GM18858 (cell line): ENCODE data around the gene GRM8.

Experiments used
- ATAC-seq: cut with Tn5 transposase; IDR thresholded peaks from one replicate; pipeline ENCODE4 v1.9.1; 2021; ENCODE audit not compliant: unreplicated experiment

The GRM8 gene

DNA sequence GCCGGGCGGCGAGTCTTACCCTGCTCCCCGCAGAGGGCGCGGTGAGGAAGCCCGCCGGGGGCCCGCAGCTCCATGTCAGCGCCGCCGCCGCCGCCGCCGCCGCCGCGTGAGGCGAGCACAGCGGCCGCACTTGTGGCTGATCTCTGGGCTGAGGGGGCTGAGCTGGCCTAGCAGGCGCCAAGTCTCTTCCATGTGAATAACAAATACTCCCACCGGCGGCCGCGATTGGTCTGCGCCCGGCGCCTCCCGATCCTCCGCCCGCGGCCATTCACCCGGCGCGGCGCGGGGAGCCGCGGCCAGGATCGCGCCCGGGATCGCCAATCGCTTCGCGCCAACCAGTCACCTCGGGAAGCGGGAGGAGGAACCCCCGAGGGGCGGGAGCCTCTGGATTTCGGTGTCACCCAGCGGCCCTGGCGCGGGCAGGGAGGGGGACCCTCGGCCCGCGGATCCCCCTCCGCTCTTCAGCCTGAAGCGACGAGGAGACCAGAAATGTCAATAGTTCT lies at the start of gene GRM8:
Gene GRM8, minus strand, starts transcription at position 164 of the 503 bp plus-strand sequence.
- ATAC-seq: no peak

DNA sequence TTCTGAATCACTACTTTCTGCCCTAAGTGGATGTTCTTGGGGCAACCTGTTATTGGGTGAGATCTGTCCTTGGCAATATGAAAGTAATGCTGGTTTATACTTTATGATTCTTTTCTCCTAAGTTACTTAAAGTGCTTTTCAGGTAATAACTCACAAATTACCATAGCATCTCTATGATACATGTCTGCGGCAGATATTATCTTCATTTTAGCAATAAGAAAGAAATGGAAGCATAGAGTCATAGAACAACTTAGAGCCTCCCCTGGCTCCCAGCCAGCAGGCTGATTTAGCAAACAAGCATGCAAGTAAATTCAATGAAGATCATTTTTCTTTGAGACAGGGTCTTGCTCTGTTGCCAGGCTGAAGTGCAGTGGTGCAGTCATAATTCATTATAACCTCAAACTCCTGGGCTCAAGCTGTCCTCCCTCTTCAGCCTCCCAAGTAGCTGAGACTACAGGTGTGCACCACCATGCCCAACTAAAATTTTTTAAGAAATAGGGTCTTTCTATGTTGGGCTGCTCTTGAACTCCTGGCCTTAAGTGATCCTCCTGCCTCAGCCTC lies 38.1 kb upstream of the GRM8 start:
- no peak for ATAC-seq

DNA sequence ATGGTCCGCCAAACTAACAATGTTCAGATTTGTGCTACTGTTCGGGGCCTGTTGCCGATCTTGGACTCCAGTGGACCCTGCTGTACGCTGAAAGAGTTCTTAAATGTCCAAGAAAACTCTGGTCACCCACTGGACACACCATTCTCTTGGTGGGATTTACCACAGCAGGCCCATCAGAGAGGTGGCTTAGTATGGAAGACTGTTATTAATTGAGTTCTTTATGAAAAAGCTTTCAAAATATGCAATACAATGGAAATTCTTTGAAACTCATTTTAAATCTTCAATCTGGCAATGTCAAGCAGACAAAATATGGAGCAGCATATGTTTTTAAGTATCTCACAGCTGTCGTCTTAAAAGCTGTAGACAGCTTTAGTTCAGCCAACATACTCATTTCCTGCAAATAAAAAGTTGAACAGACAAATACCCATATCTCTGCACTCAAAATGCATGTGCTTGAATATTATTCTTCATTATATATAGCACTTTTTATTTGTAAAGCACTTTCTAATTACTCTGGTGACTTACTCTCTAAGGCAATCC lies 37.4 kb upstream of the GRM8 start:
- ATAC-seq: no peak

DNA sequence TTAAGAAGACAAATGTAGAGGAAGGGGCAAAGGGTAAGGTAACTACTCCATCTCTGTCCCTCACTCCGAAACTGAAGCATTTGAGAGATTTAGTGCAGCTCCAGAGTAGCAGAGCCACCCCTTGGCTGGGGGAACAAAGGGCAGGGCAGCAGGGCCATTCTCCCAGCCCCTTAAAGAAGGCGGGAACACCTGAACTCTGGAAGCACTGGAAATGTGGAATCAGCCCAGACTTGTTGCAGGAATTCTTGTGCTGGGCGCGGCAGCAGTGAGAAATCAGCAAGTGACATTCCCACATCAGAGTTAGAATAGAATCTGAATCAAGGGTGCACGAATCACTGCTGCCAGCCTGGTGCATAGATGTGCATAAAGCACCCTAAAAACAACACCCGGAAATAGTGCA lies 34.4 kb upstream of the GRM8 start:
- ATAC-seq: no peak

DNA sequence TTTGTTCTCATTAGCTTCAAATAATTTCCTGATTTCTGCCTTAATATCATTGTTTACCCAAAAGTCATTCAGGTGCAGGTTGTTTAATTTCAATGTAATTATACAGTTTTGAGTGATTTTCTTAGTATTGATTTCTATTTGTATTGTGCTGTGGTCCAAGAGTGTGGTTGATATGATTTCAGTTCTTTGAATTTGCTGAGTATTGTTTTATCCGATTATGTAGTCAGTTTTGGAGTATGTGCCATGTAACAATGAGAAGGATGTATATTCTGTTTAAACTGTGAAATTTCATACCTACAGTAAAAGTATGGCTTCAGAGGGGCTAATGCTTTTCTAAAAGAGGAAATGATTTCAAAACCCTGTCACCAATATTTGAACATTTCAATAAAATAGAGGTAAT lies 17.4 kb upstream of the GRM8 start:
- no peak for ATAC-seq

DNA sequence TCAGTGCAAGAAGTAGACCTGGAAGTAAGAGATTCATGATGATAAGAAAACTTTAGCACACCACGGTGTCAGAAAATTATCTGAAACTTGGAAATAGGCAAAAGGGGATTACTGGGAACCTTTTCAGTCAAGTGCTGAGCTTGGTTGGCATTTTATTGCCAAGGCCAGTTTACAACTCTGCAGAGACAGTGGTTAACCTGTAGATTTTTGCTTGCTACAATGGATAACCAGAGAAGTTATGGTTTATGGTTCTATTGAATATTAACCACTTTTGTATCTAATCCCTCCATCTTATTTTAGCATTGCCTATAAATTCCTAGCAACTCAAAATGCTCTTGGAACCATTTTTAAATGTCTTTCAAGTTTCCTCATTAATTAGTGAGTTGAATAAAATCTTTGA lies 13.3 kb upstream of the GRM8 start:
- ATAC-seq: no peak

DNA sequence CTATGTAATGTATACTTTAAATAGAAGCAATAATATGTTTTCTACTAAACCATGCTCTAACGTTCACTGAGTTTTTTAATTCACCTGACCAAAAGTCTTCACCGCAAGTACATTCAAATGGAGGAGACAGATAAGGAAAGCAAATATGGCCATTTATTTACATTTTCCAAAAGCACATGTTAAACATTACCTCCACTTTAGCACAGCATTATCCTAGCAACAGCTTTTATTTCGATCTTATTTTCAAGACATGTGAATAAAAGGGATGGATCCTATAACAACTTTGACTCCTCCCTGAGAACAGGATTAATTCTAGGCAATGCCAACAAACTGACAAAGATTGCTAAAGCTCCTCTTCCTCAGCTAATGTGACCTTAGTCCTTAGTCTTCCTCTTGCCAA lies 11.5 kb upstream of the GRM8 start:
- ATAC-seq: no peak

DNA sequence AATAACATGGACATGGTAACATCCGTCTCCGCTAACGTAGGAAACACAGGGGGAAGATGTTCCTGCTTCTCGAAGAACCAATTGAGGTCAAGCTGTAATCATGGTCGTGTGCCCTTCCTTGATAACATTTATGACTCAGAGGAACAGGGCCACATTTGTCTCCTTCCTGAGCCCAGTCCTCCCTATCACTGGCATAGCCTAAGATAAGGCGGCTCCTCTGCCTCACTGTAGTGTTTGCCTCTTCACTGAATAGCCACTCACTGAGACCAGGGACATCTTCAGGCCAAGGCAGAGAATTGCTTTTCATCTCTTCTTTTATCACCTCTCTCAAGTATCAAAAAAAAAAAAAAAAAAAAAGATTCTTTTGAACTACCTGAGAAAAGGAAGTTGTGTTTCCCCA lies 5.4 kb upstream of the GRM8 start:
- no peak for ATAC-seq

DNA sequence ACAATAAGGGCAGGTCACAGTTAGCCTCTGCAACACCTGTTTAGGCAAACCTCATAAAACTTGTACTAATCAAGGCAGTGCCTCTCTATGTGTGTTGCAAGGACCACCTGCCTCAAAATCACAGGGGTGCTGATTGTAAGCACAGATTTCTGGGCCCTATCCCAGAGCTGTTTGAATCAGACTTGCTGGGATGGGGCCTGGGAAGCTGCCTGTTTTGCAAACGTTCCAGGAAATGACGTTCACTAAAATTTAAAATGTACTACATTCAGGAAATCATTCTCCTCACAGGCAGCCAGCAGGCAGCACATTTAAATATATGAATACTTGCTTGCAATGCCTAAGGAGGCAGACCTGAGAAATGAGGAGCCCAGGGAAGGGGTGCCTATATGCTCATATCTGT lies 4.3 kb upstream of the GRM8 start:
- ATAC-seq: no peak

DNA sequence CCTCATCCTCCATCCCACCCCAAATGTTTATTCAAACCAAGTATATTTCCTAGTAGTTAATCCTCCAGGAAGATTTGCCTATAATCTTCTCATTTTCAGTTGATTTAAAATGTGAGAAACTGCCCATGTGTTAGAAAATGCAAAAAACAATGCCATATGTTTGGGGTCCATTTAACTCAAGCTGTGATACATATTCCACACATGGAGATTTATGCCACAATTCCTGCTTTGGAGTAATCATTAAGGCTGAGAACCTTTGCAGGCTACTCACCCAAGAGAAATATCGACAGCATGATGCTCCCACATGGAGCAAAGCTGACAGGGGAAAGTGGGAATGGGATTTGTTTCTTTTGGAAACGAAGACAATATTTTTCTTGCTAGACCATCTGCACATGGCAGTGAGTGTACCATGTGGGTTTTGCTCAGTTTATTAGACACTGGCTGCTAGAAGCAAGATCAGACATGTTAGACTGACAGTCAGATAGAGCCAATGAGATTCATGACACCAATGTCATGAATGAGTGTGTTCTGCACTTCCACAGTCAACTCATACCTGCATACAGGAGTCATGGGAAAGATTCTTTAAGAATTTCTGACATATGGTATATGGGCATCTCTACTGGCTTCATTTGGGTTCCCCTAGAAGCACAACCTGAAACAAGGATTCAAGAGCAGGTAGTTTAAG lies 3.4 kb upstream of the GRM8 start:
- ATAC-seq: no peak

DNA sequence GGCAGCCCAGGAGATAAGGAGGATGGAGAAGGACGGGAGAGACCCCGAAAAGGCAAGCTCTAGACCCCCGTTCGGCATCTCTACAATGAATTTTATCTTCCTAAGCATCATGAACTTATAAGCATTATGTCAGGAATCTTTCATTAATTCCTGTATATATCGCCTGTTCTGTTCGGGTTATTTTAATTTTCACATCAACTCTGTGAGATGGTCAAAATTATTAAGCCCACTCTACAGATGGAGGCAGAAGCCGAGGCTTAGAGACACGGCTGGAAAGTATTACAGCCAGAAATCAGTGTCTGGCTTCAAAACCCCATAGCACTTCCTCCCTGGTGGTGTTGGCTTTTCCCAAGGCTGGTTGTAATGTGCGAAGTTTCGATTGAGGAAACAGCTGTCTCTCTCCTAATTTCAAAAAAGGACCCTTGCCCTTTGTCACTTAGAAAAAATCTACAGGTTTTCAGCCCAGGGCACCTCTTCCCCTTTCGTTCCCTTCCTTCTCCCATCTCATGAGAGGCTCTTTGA lies 1.5 kb upstream of the GRM8 start:
- ATAC-seq: no peak

DNA sequence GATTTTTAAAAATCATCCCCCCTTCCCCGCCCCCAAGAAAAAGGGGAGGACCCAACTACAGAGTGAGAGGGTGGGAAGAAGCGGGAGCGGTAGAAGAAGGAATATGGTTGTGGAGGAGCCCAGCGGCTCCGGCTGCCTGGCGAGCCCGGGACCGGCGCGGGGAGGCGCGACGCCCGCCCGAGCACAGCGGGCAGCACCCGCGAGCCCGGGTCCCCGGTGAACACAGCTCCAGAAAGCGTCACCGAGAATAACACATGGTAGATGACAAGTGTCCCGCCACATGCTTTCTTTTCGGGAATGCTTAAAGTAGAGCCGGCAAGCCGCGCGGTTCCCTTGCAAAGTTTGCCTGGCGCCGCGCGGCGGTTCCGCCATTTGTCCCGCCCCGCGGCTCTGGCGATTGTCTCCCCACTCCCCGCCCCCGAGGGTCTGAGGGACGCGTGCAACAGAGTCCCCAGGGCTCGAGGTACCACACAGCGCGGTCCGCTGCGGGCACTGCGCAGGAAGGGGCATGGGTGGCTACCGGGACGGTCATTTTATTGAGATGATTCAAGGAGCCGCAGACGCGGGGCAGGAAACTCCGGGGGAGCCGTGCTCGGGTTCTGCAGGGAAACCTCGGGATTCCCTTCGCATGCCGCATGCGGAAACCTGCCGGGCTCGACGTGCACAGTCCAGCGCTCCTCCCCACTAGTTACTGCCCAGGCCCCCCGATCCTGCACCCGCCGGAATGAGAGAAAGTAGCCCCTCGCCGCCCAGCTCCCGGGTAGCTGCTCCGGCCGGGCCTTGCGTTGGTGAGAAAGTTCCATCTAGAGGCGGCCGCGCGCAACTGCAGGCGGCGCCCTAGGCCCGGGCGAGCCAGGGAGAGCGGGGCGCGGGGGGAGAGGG lies 781 bp upstream of the GRM8 start:
- peak; percentile 74 for ATAC-seq

DNA sequence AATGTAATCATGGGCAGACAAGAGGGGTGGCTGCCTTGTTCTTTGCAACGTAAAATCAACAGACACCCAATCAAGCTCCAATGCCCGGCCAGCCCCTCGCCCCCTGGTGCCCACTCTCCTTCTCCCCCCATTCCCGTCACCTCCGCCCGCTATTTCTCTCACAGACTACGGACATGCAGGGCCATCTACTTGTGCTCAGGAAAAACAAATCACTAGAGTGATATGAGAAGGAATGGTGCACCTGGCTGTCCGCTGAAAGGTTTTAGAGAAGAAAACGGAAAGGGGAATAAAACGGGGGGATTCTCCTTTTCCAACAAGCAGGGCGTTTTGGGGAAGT lies 396 bp downstream of the GRM8 start:
- ATAC-seq: no peak

DNA sequence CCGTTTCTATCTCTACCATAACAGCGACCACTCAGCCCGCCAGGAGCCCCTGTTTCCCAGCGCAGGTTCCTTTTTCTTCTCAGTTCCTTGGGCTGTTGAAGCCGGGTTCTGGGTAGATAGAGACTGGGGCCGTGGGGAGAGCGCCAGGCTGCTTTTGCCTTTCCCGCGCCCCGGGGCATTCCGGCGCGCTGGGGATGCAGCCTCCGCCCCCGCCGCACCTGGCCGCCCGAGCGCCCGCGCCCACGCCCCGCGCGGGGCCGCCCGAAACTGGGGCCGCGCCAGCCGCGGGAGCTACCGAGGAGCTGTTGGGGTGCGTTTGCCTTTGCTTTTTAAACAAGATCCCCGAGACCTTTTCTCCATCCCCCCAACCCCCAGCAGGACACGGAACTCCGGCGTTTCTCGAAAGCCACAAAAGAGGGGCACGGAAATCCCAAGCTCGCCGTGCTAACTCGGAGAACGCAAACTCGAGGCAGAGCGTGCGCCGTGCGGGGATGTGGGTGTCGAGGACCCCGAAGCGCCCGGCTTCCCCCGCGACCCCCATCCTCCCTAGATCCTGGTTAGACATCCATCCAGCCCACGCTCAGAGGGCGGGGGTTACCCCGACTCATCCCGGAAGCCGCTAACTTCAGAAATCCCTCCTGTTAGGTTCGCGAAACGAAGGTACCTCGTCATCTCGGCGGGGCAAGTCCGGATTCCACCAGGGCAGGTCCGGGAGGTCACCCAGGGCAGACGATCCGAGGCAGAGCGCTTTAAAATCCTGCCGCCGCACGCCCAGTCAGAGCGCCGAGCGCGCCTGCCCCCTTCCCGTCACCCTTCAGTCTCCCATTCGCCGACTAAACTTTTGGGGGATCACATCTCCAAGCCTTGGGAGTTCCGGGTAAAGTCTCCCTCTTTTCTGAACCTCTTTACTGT lies 1.0 kb downstream of the GRM8 start:
- ATAC-seq: no peak

DNA sequence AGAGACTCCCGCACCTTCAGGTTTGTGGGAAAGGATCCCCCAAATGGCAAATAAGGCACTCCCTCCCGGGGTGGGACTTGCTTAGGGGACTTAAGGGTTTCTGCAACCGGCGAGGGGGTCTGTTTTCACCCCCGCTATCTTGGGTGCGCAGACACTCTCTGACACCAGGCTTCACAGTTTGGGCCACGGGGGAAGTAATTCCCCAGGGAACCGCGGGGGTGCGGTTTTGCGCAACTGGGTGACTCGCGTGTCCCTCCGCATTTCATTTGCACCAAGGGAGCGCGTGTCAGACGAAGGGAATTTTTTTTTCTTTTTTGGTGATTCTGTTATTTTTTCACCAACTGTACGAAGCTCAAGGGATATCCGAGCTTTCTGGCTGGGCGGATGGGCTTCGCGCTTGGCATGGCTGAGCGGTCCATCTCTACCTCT lies 1.7 kb downstream of the GRM8 start:
- no peak for ATAC-seq

DNA sequence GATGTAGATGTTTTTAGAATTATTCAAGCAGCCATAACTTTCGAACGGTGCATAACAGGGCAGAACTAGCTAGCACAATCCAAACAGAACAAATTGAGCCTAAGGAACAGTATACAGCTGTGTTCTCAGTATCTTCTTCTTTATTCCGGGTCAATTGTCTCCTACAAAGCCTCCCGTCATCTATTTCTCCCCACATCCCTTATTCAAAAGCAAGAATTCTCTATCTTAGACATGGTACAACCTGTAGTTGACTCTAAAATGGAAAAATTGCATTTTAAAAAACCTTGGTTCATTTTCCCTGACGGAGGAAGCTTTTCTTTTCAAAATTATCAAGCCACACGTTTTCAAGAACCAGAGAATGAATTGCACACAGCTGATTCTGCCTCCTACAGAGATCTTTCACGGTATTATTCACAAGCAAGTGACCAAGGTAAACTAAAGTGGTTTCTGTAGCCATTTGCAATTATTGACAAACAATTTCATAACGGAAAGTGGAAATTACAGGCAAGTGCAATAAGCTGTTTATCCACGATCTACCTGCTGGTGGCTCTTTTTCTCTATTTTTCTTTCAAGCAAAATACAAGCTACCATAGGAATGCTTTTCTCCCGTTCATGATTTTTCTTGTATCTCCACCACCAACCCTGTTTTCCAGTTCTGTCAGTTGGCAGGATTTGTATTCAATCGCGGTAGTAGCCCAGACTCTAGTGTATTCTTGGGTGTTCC lies 2.3 kb downstream of the GRM8 start:
- no peak for ATAC-seq

DNA sequence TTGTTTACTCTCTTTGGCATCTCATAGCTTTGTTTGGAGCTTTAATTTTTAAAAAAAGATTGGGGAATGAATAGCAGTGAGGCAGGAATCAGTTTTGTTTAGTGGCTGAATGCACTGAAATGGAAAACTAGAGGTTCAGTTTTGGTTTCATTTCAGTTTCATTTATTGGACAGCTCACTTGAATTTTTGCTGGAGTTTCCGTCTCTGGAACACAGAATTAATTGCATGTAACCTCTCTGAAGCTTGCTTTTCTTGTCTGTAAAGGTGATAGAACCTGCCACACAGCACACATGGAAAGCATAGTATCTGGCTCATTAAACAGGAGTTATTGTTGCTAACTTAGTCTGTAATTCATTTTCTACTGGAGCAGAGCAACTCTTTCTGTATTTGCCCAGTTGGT lies 7.1 kb downstream of the GRM8 start:
- no peak for ATAC-seq

DNA sequence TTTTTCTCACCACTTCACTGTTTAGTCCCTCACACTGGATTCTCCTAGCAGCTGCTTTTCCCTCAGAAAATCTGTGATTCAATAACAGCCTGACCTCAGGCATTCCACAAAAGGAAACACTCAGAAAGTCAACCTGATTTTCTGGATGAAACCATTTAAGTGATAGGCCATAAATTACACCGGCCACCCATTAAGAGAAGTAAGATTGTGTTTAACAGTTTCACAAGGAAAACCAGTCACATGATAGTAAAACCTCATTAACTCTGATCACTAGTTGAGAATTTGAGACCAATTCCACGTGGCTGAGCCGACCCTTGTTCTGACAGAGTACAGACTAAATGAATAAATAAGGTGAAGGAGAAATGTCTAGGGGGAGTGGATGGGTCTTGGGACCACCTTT lies 7.7 kb downstream of the GRM8 start:
- ATAC-seq: no peak

DNA sequence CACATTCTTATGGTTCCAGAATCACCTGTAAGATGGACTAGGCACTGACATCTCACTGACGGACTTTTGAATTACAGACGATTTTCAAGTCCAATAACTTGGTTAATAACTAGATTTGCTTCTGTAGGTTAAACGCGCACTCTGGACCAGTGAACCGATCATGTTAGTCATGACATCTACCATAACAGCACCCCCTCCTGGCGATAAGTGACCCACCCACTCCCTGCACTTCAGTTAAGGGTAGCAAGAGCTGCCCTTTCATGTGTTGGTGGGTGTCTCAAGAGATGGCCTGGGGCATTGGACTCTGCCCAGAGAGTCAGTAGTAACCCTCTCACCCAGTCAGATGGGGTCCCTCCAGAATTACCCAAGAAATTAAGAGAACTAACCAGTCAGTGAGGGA lies 12.9 kb downstream of the GRM8 start:
- no peak for ATAC-seq

DNA sequence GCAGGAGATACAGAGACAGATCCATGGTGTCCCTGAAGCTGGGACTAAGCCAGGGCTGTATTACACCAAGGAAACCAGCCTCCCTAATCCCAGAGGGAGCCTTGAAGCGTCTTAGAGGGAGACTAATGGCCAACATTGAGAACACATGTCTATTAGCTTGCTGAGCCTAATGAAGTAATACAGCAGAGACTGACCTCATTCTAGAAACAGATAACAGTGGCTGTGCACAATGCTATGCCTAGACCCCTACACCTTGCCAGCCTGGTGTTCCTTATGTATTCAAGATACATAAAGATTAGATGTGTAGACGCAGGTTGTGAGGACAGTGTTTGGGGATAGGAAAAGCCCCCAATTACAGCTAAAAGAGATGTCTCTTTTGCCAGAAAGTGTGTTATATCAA lies 19.1 kb downstream of the GRM8 start:
- ATAC-seq: no peak
